GM19395 (cell line): Measurements from ENCODE around the gene PTCD1.
A peak's percentile ranks its signal among the peaks of the same experiment; 100 is the strongest.

ENCODE experiments used
- ATAC-seq: cut with Tn5 transposase; IDR thresholded peaks from one replicate; pipeline ENCODE4 v1.9.1; 2021; ENCODE audit warnings: mild to moderate bottlenecking, moderate library complexity; ENCODE audit not compliant: unreplicated experiment

The PTCD1 gene, protein sequence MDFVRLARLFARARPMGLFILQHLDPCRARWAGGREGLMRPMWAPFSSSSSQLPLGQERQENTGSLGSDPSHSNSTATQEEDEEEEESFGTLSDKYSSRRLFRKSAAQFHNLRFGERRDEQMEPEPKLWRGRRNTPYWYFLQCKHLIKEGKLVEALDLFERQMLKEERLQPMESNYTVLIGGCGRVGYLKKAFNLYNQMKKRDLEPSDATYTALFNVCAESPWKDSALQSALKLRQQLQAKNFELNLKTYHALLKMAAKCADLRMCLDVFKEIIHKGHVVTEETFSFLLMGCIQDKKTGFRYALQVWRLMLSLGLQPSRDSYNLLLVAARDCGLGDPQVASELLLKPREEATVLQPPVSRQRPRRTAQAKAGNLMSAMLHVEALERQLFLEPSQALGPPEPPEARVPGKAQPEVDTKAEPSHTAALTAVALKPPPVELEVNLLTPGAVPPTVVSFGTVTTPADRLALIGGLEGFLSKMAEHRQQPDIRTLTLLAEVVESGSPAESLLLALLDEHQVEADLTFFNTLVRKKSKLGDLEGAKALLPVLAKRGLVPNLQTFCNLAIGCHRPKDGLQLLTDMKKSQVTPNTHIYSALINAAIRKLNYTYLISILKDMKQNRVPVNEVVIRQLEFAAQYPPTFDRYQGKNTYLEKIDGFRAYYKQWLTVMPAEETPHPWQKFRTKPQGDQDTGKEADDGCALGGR

GRCh38 chr7:99438573-99439480 lies at the start of gene PTCD1, which contains the start of gene CPSF4:
Gene PTCD1 (minus strand): TSS chr7:99438798. CDS start chr7:99435242, 3,556 bp downstream.
Gene CPSF4 (plus strand): TSS chr7:99438943. CDS start chr7:99439083, 140 bp downstream.
- ATAC-seq: peak; percentile 91

DNA sequence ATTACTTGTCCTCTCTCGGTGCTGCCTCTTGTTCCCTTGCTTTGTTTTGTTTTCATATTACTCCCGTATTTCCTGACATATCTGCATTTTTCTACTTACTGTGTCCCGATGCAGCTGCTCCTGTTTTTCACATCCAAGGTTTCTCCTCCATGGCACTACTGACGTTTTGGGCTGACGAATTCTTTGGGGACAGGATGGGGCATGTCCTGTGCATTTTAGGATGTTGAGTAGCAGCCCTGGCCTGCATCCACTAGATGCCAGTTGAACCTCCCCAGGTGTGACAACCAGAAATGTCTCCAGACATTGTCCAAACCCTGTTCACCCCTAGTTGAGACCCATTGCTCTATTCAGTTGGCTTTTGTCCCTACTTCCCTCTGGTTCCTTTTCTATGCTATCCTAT lies 46.5 kb upstream of the PTCD1 start:
- no peak for ATAC-seq

- no peak for ATAC-seq
Measured at GRCh38 chr7:99478464-99479440, 40.2 kb upstream of the PTCD1 start.

GRCh38 chr7:99476107-99476506 lies 37.5 kb upstream of the PTCD1 start:
- ATAC-seq: no peak

- no peak for ATAC-seq
Measured at GRCh38 chr7:99473315-99473596, 34.7 kb upstream of the PTCD1 start.

GRCh38 chr7:99472561-99473314 lies 34.1 kb upstream of the PTCD1 start, which contains the start of gene ZNF789:
Gene ZNF789 (plus strand): TSS chr7:99472890. CDS start chr7:99476457, 3,567 bp downstream.
- ATAC-seq: peak; percentile 90

DNA sequence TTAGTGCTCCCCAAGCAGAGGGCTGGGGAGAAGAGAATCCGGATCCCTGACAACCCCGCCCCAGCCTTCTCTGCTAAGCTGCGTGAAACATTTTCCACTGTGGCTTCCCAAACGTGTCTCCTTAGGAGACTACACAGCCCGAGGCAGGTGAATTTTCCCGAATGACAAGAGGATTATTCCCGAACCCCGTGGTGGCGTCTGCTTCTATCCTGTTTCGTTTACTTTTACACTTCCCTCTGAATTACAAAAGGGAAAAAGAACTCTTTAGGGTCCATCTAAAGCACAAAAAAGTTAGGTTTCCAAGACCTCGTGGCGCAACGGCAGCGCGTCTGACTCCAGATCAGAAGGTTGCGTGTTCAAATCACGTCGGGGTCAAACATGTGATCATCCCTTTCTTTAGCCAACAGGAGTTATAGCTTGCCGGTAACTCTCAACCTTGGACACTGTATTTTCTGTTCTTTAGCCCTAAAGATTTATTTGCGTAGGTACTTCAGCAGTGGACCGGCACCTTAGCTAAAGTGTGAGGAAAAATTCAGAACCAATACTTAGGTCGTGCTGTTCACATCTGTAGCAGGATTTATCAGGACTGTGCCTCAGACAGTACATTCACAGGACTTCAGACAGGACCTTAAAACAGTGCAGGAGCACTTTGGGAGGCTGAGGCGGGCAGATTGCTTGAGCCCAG lies 30.9 kb upstream of the PTCD1 start:
- no peak for ATAC-seq

DNA sequence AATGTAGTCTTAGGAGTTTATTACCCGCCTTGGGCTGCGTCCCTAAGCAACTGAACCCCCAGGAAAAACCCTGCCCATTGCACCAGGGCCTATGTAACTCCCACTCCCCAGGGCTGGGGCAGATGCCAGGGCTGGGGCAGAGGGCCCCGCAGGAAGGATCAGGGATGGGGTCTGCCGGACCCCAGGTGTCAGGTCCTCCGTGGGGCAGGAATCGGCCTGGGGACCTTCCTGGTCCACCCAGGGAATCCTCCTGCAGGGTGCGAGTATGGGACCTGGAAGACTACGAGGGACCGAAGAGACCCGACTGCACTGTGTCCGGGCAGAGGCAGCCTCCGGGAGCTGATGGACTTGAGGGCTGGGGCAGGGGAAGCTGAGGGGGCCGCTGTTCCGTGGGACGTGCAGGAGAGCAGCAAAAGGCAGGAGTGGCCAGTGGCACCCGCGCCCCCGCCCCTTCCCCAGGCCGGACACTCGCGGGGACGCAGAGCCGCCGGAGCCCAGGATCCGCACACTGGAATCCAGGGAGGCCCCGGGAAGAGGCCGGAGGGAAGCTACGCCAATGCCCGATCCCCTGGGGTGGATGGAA lies 29.8 kb upstream of the PTCD1 start:
- no peak for ATAC-seq

DNA sequence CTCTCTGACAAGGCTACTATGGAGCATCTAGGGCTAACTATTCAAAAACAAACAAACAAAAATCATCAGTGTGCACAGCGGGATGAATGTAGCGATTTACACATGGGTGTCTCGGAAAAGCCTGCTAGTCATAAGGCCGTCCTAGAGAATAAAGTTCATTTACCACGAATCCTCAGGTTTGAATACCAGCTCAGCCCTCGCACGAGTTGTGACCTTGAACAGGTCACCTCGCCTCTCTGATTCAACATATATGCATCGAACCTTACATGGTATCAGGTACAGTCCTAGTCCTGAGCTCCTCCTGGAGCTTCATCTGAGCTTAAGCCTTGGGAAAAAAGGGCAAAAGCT lies 26.8 kb upstream of the PTCD1 start:
- no peak for ATAC-seq

DNA sequence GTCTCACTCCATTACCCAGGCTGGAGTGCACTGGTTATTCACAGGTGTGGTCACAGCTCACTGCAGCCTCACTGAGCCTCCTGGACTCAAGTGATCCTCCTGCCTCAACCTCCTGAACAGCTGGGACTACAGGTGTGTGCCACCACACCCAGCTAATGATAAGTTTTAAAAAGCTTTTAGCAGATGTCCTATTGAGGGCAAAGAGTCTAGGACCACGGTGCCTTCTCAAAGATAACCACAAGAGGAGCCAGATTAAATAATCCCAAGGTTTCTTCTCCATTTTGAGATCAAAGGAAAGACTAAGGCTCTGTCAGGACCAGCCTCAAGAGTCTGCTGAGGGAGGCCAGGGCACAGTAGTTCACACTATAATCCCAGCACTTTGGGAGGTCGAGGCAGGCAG lies 22.6 kb upstream of the PTCD1 start:
- ATAC-seq: no peak

GRCh38 chr7:99460651-99461050 lies 22.1 kb upstream of the PTCD1 start:
- no peak for ATAC-seq

DNA sequence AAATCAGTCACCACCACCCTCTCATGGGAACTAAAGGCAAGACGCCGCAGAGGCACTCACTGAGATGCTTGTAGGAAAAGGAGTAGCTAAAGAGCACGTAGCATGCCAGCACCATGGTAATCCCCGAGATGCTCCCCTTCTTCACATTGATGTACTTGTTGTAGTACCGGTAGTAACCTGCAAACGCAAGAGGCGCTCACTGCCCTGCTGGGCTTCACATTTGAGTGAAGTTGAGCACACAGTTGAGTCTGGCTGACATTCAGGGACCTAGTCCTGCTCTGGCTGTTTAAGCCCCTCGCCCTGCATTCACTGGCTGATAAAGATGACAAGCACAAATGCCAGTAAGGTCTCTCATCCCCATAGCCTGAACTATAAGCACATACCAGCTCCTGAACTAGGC lies 20.5 kb upstream of the PTCD1 start:
- no peak for ATAC-seq

DNA sequence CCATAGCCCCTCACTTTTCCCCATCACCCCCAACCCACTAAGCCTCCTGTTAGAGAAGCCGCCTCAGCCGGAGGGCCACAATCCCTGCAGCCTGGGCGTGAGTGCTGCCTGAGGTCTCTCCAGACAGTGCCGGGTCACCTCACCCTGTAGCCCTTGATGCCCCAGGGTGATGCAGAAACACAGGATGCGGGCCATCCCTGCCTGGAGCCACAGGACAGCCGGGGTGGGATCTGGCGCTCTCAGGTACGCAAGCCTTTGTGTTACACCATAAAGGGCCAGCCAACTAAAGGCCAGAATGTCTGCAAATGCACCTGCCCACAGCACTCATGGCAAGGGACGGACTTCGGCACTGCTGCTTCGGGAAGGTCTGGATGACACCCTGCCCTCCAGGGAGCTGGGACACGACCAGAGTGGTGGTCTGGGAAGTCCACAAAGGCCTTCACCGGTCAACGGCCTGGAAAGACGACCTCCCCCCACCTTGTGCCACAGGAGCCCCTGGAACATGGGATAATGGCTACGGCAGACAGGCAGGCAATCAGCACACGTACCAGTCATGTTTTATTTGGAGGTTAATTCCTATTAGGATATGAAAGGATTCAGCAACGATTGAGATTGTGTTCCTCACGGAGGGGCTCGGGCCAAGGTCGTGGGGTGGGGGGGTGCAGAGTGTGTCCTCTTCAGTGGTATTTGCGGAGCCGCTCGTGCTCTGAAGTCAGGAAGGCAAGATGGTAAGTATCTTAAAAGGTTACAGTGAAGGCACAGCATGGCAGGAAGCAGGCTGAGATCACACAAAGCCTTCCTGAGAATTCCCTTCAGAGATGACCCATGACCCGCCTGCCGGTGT lies 19.3 kb upstream of the PTCD1 start:
- no peak for ATAC-seq

DNA sequence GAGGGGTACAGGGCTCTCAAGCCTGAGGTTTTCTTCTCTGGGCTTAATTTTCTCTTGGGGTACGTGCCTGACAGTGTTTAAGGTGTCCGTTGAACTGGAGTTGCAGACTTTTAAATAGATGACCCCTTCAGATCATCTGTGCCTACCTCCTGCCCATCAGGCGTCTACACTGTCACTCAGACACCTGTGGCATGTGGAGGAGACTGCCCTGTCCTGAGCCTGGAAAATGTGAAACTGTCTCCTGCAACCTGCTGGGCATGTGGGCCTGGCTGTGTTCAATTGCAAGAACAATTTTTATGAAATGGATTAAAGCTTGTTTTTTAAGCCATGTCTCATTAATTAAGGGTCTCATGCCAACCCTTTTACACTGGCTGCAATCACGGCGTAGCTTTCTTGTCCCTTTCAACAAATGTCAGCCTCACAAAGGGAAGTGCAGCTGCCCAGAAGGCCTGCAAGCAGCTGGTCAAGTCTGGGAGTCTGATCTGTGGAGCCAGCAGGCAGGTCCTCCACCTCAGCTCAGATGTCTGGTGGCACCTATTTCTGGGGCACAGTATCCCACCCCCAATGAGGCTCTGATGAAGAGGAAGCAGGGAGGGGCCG lies 18.6 kb upstream of the PTCD1 start:
- no peak for ATAC-seq

DNA sequence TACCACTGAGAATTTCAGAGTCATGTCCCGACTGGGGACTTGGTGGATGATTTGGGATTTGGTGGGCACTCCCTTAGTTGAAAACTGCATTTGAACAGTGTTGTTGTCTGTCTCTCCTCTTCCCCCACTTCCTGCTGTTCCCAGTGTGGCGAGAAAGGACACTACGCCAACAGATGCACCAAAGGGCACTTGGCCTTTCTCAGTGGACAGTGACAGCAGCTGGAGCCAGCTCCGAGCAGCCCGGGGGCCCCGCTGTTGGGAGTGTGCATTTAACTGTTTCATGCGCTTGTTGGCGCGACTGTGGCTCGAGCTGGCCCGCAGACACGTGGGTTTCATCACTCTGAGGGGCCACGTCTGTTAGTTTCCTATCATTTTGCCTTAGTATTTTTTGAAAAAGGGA lies 17.7 kb upstream of the PTCD1 start:
- no peak for ATAC-seq

DNA sequence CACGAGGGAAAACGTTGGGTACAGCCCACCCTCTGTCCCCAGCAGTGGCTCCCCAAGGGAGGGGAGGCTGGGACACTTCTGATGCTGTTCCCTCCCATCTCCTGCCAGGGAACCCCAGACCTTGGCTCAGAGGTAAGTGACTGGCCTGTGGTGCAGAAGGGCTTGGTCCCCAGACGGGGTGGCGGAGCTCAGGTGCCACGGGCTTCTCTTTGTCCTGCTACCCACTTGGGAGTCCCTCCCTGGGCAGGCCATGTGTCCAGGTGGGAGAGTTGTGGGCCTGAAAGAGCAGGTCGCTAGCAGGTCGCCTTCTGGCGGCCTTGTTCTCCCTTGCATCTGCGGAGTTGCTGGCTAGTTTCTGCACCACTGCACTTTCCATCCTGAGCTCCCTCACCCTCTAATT lies 17.3 kb upstream of the PTCD1 start:
- ATAC-seq: no peak

- no peak for ATAC-seq
Measured at GRCh38 chr7:99453105-99453504, 14.5 kb upstream of the PTCD1 start.
